ENCODE measurements around the gene NDUFB3. TPM values are rescaled to one million over a fixed set of nuclear protein-coding genes. Genes with fewer than 3 reads are reported as not detected.
"Not testable (repeated sequence)": the region's sequence is repeated elsewhere in the genome, so short reads cannot be mapped to it uniquely, and the experiment has no call there.

NDUFB3 gene
- 101 TPM for total RNA-seq
- 309 TPM for polyA plus RNA-seq (ENCODE audit: insufficient read depth, low read depth, low replicate concordance)
- long read RNA-seq, donor 1, transcript NDUFB3-201 (3 exons, 755 nt), result major isoform, 80 of 174 reads
- long read RNA-seq, donor 1, partial matches to known transcripts, result 93 of 174 reads
- long read RNA-seq, donor 1, other reads (novel, unspliced or antisense), result 0 of 174 reads
- long read RNA-seq, donor 2, transcript NDUFB3-201 (3 exons, 755 nt), result major isoform, 109 of 245 reads
- long read RNA-seq, donor 2, partial matches to known transcripts, result 136 of 245 reads
- long read RNA-seq, donor 2, other reads (novel, unspliced or antisense), result 0 of 245 reads
- long read RNA-seq, donor 3, transcript NDUFB3-201 (3 exons, 755 nt), result major isoform, 166 of 370 reads
- long read RNA-seq, donor 3, partial matches to known transcripts, result 201 of 370 reads
- long read RNA-seq, donor 3, other reads (novel, unspliced or antisense), result 0 of 370 reads
- long read RNA-seq, donor 4, transcript NDUFB3-201 (3 exons, 755 nt), result major isoform, 75 of 145 reads
- long read RNA-seq, donor 4, partial matches to known transcripts, result 70 of 145 reads
- long read RNA-seq, donor 4, other reads (novel, unspliced or antisense), result 0 of 145 reads
- long read RNA-seq, donor 5, transcript NDUFB3-201 (3 exons, 755 nt), result major isoform, 5 of 16 reads
- long read RNA-seq, donor 5, partial matches to known transcripts, result 11 of 16 reads
- long read RNA-seq, donor 5, other reads (novel, unspliced or antisense), result 0 of 16 reads
- long read RNA-seq, donor 6, transcript NDUFB3-201 (3 exons, 755 nt), result major isoform, 322 of 703 reads
- long read RNA-seq, donor 6, partial matches to known transcripts, result 380 of 703 reads
- long read RNA-seq, donor 6, other reads (novel, unspliced or antisense), result 0 of 703 reads
- long read RNA-seq, donor 7, transcript NDUFB3-201 (3 exons, 755 nt), result major isoform, 28 of 29 reads
- long read RNA-seq, donor 7, partial matches to known transcripts, result 1 of 29 reads
- long read RNA-seq, donor 7, other reads (novel, unspliced or antisense), result 0 of 29 reads
- long read RNA-seq, donor 8, transcript NDUFB3-201 (3 exons, 755 nt), result major isoform, 102 of 127 reads
- long read RNA-seq, donor 8, partial matches to known transcripts, result 25 of 127 reads
- long read RNA-seq, donor 8, other reads (novel, unspliced or antisense), result 0 of 127 reads
- long read RNA-seq, donor 9, transcript NDUFB3-201 (3 exons, 755 nt), result major isoform, 91 of 107 reads
- long read RNA-seq, donor 9, partial matches to known transcripts, result 15 of 107 reads
- long read RNA-seq, donor 9, other reads (novel, unspliced or antisense), result 0 of 107 reads
- long read RNA-seq, donor 10, transcript NDUFB3-201 (3 exons, 755 nt), result major isoform, 112 of 134 reads
- long read RNA-seq, donor 10, partial matches to known transcripts, result 21 of 134 reads
- long read RNA-seq, donor 10, other reads (novel, unspliced or antisense), result 0 of 134 reads

DNA sequence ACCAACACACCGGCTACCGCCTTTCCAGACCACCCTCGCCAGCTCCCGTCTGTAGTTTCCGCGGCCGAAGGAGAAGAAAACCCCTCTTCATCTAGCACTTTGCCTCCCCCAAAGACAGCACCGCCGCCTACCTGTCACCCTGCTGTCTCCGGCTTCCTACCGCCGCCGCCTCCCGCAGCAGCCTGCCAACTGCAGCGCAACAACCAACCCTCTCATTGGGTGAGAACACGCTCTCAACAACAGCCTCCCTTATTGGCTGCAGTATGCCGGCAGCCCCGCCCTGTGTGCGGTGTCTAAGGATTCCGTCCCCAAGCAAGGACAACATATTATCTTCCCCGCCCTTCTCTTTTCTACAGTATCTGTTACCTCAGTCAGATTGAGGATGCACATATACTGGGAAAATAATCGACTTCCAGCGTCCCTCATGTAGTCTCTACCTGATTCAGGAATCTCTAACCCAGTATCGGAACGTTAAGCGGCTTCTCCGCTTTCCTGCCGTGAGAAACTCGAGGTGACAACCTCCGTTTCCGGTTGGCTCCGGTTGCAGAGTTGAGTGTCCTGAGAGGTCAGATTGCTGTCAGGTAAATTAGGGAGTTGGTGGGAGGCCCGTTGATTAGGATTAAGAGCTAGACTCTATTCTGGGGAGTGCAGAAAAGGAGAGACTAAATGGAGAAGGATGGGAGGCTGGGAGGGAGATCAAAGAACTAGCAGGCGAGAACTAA lies at the start of gene NDUFB3, which contains the start of gene HYCC2:
NDUFB3 (plus strand) TSS at position 523 of the 722 bp plus-strand sequence. CDS start 6,882 bp downstream, outside the sequence.
HYCC2 (minus strand) TSS at position 193 of the 722 bp plus-strand sequence. CDS start 47,662 bp downstream, outside the sequence.
- Histone ChIP-seq H3K27ac (ENCODE audit: low read depth in 2 of 2, low read length in 2 of 2) (peak within 1 kb of the TSS; percentile 77 to 92), H3K36me3 (ENCODE audit: control insufficient read depth in 2 of 3, insufficient read depth in 3 of 3, low read length in 3 of 3) (no peaks in the 10 kb centered on the region), H3K4me3 (ENCODE audit: low read length in 3 of 3) (peak within 1 kb of the TSS; percentile 76 to 99 (median 96)), H3K27me3 (ENCODE audit: control insufficient read depth, insufficient read depth, low read length) (no peaks in the 10 kb centered on the region), H3K9ac (ENCODE audit: low read length in 3 of 3) (peak within 1 kb of the TSS; percentile 86 to 94 (median 86)), H3K9me3 (ENCODE audit: control insufficient read depth in 2 of 3, insufficient read depth in 1 of 3, low read length in 3 of 3) (no peaks in the 10 kb centered on the region), H3K4me1 (ENCODE audit: control insufficient read depth in 2 of 3, insufficient read depth in 2 of 3, low read depth in 1 of 3, low read length in 3 of 3) (peaks cover 2 to 10% (median 9%) of the 10 kb centered on the region in 3 donors)
- TF ChIP-seq, protein P1, sequence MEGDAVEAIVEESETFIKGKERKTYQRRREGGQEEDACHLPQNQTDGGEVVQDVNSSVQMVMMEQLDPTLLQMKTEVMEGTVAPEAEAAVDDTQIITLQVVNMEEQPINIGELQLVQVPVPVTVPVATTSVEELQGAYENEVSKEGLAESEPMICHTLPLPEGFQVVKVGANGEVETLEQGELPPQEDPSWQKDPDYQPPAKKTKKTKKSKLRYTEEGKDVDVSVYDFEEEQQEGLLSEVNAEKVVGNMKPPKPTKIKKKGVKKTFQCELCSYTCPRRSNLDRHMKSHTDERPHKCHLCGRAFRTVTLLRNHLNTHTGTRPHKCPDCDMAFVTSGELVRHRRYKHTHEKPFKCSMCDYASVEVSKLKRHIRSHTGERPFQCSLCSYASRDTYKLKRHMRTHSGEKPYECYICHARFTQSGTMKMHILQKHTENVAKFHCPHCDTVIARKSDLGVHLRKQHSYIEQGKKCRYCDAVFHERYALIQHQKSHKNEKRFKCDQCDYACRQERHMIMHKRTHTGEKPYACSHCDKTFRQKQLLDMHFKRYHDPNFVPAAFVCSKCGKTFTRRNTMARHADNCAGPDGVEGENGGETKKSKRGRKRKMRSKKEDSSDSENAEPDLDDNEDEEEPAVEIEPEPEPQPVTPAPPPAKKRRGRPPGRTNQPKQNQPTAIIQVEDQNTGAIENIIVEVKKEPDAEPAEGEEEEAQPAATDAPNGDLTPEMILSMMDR (IDR thresholded peaks at IDR 0.05; ENCODE audit: borderline replicate concordance, extremely low read depth, insufficient read depth), result no peak
- FAIRE-seq, result peak; percentile 30
- DNase-seq, result peak; percentile 95 to 98 (median 95)
- intact Hi-C loops (cut with DNase I), result no loop called here

- no peak overlapping the region for H3K9ac ChIP-seq (ENCODE audit: low read length in 3 of 3)
Measured at GRCh38 chr2:201024518-201024917, 47.3 kb upstream of the NDUFB3 start.

GRCh38 chr2:201034355-201034754 lies 37.4 kb upstream of the NDUFB3 start:
- H3K36me3 ChIP-seq (ENCODE audit: control insufficient read depth in 2 of 3, insufficient read depth in 3 of 3, low read length in 3 of 3); H3K4me3 ChIP-seq (ENCODE audit: low read length in 3 of 3); FAIRE-seq; DNase-seq; H3K27ac ChIP-seq (ENCODE audit: low read depth in 2 of 2, low read length in 2 of 2); H3K9me3 ChIP-seq (ENCODE audit: control insufficient read depth in 2 of 3, insufficient read depth in 1 of 3, low read length in 3 of 3); H3K27me3 ChIP-seq (ENCODE audit: control insufficient read depth, insufficient read depth, low read length); intact Hi-C loops (cut with DNase I); H3K9ac ChIP-seq (ENCODE audit: low read length in 3 of 3); H3K4me1 ChIP-seq (ENCODE audit: control insufficient read depth in 2 of 3, insufficient read depth in 2 of 3, low read depth in 1 of 3, low read length in 3 of 3): not testable (repeated sequence)

More at GRCh38 chr2:201024518-201024917, 47.3 kb upstream of the NDUFB3 start:
- no peak overlapping the region for H3K4me3 ChIP-seq (ENCODE audit: low read length in 3 of 3)
- H3K27me3 ChIP-seq (ENCODE audit: control insufficient read depth, insufficient read depth, low read length), result no peaks in the 10 kb centered on the region
- TF ChIP-seq, protein P1 (IDR thresholded peaks at IDR 0.05; ENCODE audit: borderline replicate concordance, extremely low read depth, insufficient read depth), result no peak
- H3K4me1 ChIP-seq (ENCODE audit: control insufficient read depth in 2 of 3, insufficient read depth in 2 of 3, low read depth in 1 of 3, low read length in 3 of 3), result no peaks in the 10 kb centered on the region
- H3K36me3 ChIP-seq (ENCODE audit: control insufficient read depth in 2 of 3, insufficient read depth in 3 of 3, low read length in 3 of 3), result peaks cover 0 to 8% (median 4%) of the 10 kb centered on the region in 3 donors
- FAIRE-seq, result no peak
- no peaks in the 10 kb centered on the region for H3K9me3 ChIP-seq (ENCODE audit: control insufficient read depth in 2 of 3, insufficient read depth in 1 of 3, low read length in 3 of 3)
- intact Hi-C loops (cut with DNase I), result no loop called here
- no peak overlapping the region for H3K27ac ChIP-seq (ENCODE audit: low read depth in 2 of 2, low read length in 2 of 2)
- no peak for DNase-seq

DNA sequence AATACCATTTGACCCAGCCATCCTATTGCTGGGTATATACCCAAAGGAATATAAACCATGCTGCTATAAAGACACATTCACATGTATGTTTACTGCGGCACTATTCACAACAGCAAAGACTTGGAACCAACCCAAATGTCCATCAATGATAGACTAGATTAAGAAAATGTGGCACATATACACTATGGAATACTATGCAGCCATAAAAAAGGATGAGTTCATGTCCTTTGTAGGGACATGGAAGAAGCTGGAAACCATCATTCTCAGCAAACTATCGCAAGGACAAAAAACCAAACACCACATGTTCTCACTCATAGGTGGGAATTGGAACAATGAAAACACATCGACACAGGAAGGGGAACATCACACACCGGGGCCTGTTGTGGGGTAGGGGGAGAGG lies 33.4 kb upstream of the NDUFB3 start:
- DNase-seq, result not testable (repeated sequence)

More for the DNA sequence above, 33.4 kb upstream of the NDUFB3 start:
- H3K9ac ChIP-seq (ENCODE audit: low read length in 3 of 3); FAIRE-seq; H3K9me3 ChIP-seq (ENCODE audit: control insufficient read depth in 2 of 3, insufficient read depth in 1 of 3, low read length in 3 of 3); H3K36me3 ChIP-seq (ENCODE audit: control insufficient read depth in 2 of 3, insufficient read depth in 3 of 3, low read length in 3 of 3); H3K4me3 ChIP-seq (ENCODE audit: low read length in 3 of 3); intact Hi-C loops (cut with DNase I); H3K4me1 ChIP-seq (ENCODE audit: control insufficient read depth in 2 of 3, insufficient read depth in 2 of 3, low read depth in 1 of 3, low read length in 3 of 3); H3K27ac ChIP-seq (ENCODE audit: low read depth in 2 of 2, low read length in 2 of 2); H3K27me3 ChIP-seq (ENCODE audit: control insufficient read depth, insufficient read depth, low read length): not testable (repeated sequence)
